ENCODE results near the gene UBE2U. TPM values are rescaled to one million over a fixed set of nuclear protein-coding genes. Genes with fewer than 3 reads are reported as not detected.

Gene UBE2U
- total RNA-seq, 1 donor from 2014 or later: not detected

DNA sequence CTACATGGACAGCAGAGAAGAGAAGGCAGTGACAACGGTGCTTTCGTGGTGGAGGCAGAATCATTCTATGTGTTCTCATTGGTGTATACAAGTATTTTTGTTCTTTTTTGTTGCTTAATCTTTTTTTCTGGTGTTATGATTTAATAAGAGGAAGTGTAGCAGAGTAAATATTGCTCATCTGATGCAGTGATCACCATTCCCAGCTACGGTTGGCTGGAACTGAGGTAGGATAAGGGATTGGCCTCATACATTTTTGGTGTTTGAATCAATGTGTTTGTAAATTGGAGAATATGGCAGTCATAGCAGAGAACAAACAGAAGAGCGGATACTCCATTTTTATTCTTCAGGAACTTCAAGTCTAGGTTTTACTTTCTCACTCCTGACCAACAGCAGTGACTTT is 76.6 kb downstream of the UBE2U start:
- DNase-seq (no peak), ATAC-seq (no peak)
- no peaks in the 10 kb centered on the region for H3K36me3 ChIP-seq
- H3K4me3 ChIP-seq: no peak overlapping the region
- no peaks in the 10 kb centered on the region for H3K9me3 ChIP-seq
- H3K27ac ChIP-seq: no peak overlapping the region
- intact Hi-C loops (cut with DNase I): no loop called here
- no peaks in the 10 kb centered on the region for H3K4me1 ChIP-seq
- H3K27me3 ChIP-seq: no peaks in the 10 kb centered on the region
- TF ChIP-seq, protein P1, sequence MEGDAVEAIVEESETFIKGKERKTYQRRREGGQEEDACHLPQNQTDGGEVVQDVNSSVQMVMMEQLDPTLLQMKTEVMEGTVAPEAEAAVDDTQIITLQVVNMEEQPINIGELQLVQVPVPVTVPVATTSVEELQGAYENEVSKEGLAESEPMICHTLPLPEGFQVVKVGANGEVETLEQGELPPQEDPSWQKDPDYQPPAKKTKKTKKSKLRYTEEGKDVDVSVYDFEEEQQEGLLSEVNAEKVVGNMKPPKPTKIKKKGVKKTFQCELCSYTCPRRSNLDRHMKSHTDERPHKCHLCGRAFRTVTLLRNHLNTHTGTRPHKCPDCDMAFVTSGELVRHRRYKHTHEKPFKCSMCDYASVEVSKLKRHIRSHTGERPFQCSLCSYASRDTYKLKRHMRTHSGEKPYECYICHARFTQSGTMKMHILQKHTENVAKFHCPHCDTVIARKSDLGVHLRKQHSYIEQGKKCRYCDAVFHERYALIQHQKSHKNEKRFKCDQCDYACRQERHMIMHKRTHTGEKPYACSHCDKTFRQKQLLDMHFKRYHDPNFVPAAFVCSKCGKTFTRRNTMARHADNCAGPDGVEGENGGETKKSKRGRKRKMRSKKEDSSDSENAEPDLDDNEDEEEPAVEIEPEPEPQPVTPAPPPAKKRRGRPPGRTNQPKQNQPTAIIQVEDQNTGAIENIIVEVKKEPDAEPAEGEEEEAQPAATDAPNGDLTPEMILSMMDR (IDR thresholded peaks at IDR 0.05): no peak

DNA sequence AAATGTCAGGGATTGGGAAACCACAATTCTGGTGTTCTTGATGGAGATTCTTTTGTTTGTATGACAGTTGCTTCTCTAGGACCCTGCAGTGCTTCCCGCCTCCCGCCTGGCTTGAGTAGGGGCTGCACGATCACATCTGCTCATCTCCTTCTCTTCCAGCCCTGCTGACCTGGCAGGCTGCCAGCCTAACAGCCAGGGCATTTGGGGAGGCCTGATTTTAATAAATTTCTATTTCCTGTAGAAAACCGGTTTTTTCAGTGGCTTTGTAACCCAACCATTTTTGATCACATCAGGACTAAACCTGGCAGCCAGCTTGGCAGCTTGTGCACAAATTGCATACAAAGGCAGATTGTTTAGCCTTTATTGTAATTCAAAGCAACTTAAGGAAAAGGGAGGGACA is 78.9 kb downstream of the UBE2U start:
- no peaks in the 10 kb centered on the region for H3K9me3 ChIP-seq
- no peak overlapping the region for H3K4me3 ChIP-seq
- H3K36me3 ChIP-seq: no peaks in the 10 kb centered on the region
- TF ChIP-seq, protein P1 (IDR thresholded peaks at IDR 0.05): no peak
- H3K27me3 ChIP-seq: no peaks in the 10 kb centered on the region
- intact Hi-C loops (cut with DNase I): no loop called here
- ATAC-seq: no peak
- H3K4me1 ChIP-seq: no peaks in the 10 kb centered on the region
- no peak overlapping the region for H3K27ac ChIP-seq
- no peak for DNase-seq

DNA sequence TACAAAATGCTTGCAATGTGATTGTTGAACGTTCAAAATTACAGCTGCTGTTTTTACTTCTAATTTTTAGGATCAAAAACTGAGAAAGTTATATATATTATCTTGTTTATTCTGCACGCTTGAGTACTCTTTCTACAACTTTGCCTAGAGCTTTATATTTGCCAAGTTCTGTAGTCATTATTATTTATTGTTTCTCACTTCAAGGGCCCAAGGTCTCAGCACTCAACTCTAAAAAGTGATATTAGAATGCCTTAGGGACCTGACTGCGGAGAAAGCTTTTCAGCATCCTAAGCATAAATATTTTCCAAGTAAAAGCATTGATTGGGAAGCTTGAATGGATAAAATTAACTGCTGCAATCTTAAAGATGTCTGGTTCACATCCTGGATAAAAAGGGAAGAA is 83.6 kb downstream of the UBE2U start:
- intact Hi-C loops (cut with DNase I): no loop called here

DNA sequence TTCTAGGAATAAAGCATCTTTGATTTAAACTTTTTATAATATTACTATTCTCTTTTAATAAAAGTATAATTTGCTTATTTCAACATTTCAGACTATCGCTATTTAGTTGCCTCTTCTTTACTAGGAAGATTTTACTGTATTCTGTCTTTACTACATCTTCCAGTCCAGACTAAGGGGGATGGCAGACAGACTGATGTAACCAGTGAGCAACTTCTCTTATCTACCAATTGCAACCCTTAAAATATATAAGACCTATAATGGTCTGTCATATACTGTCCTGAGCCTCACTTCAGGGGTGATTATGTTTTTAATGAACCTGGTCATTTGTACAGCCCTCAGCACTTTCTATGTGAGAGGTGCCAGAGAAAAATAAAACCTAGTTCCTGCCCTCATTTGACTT is 87.0 kb downstream of the UBE2U start:
- ATAC-seq (no peak), DNase-seq (no peak)
- H3K27me3 ChIP-seq: peaks cover 6% of the 10 kb centered on the region
- no peak overlapping the region for H3K4me3 ChIP-seq
- H3K4me1 ChIP-seq: no peaks in the 10 kb centered on the region
- no peaks in the 10 kb centered on the region for H3K9me3 ChIP-seq
- intact Hi-C loops (cut with DNase I): no loop called here
- H3K36me3 ChIP-seq: no peaks in the 10 kb centered on the region
- TF ChIP-seq, protein P1 (IDR thresholded peaks at IDR 0.05): no peak
- no peak overlapping the region for H3K27ac ChIP-seq

More for the DNA sequence above, 83.6 kb downstream of the UBE2U start:
- DNase-seq (no peak), ATAC-seq (no peak)
- no peak overlapping the region for H3K4me3 ChIP-seq
- H3K27me3 ChIP-seq: peaks cover 3% of the 10 kb centered on the region
- no peak overlapping the region for H3K27ac ChIP-seq
- H3K9me3 ChIP-seq: no peaks in the 10 kb centered on the region
- H3K36me3 ChIP-seq: no peaks in the 10 kb centered on the region
- TF ChIP-seq, protein P1 (IDR thresholded peaks at IDR 0.05): no peak
- H3K4me1 ChIP-seq: no peaks in the 10 kb centered on the region

DNA sequence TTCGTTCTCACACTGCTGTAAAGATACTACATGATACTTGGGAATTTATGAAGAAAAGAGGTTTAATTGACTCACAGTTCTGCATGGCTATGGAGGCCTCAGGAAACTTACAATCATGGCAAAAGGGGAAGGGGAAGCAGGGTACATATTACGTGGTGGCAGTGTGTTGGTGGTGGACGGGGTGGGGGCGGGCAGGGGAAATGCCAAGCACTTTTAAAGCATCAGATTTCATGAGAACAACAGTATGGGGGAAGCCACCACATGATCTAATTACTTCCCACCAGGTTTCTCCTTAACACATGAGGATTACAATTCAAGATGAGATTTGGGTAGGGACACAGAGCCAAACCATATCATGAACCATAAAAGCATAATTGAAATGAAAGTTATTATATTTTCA is 88.5 kb downstream of the UBE2U start:
- H3K4me1 ChIP-seq: no peaks in the 10 kb centered on the region
- H3K27ac ChIP-seq: no peak overlapping the region
- H3K36me3 ChIP-seq: no peaks in the 10 kb centered on the region
- ATAC-seq: no peak
- H3K9me3 ChIP-seq: no peaks in the 10 kb centered on the region
- intact Hi-C loops (cut with DNase I): no loop called here
- H3K4me3 ChIP-seq: no peak overlapping the region
- TF ChIP-seq, protein P1 (IDR thresholded peaks at IDR 0.05): no peak
- DNase-seq: no peak
- peaks cover 6% of the 10 kb centered on the region for H3K27me3 ChIP-seq

DNA sequence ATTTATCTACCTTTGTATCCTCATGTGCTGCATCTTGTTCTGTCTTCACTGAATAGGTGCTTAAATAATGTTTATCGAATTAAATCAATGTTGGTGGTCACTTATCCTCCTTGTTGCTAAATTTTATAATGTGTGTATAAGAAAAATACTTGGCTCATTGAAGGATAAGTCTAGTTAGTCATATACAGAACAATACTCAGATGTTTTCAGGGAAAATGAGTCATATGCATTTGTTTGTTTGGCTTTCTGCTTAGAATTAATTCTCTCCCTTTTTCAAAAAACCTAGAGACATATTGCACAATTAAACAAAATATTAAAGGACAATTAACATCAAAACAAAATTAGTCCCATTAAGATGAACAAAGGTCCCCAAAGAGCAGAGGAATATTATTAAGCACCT is 89.0 kb downstream of the UBE2U start:
- Histone ChIP-seq H3K4me1 (no peaks in the 10 kb centered on the region), H3K27ac (no peak overlapping the region), H3K36me3 (no peaks in the 10 kb centered on the region), H3K9me3 (no peaks in the 10 kb centered on the region), H3K27me3 (peaks cover 6% of the 10 kb centered on the region), H3K4me3 (no peak overlapping the region)
- TF ChIP-seq, protein P1 (IDR thresholded peaks at IDR 0.05): no peak
- no peak for ATAC-seq
- DNase-seq: no peak
- intact Hi-C loops (cut with DNase I): no loop called here

All from upper lobe of right lung (tissue), 1 donor.